ENCODE data around the gene CCL14.
"Not testable (repeated sequence)": the region's sequence is repeated elsewhere in the genome, so short reads cannot be mapped to it uniquely, and the experiment has no call there.

The CCL14 gene

GRCh38 chr17:35947156-35947585 lies 39.4 kb downstream of the CCL14 start:
- peaks cover 0 to 6% (median 4%) of the 10 kb centered on the region in 4 experiments for H3K4me1 ChIP-seq (ENCODE audit: control extremely low read depth in 1 of 4, control insufficient read depth in 4 of 4, insufficient read depth in 4 of 4, low read length in 3 of 4)
- POLR2A ChIA-PET = no interaction called here
- CTCF ChIA-PET = interaction anchor here (0.6 to 2.4 kb wide), 5 partner anchors 11 to 1537 kb away, joined by 3 to 6 read pairs (median 3); no protein-coding TSS in a partner anchor
- H3K27me3 ChIP-seq (replicated peaks in 2 of 5; ENCODE audit: control insufficient read depth in 4 of 5, insufficient read depth in 5 of 5, low read length in 4 of 5) = peaks cover 0 to 1% (median 0%) of the 10 kb centered on the region in 5 experiments
- H3K9me3 ChIP-seq (ENCODE audit: control extremely low read depth in 1 of 5, control insufficient read depth in 4 of 5, insufficient read depth in 2 of 5, low read depth in 1 of 5, low read length in 4 of 5) = no peaks in the 10 kb centered on the region
- no peaks in the 10 kb centered on the region for H3K36me3 ChIP-seq (ENCODE audit: control insufficient read depth in 4 of 4, insufficient read depth in 4 of 4, low read length in 3 of 4)
- WGBS (ENCODE audit: insufficient coverage) = 7% methylated on average over 5 of the region's 12 CpGs
- H3K4me3 ChIP-seq (ENCODE audit: control insufficient read depth in 1 of 7, extremely low read depth in 1 of 7, insufficient read depth in 4 of 7, low read depth in 2 of 7, low read length in 6 of 7) = peak overlapping the region in 2 of 7 experiments; percentile 26 to 70
- no peak overlapping the region for H3K27ac ChIP-seq (ENCODE audit: insufficient read depth in 1 of 2, low read depth in 1 of 2, low read length in 2 of 2, poor library complexity in 1 of 2, severe bottlenecking in 2 of 2)
- peak; percentile 69 to 84 (median 83) for DNase-seq

- Histone ChIP-seq H3K27ac (ENCODE audit: insufficient read depth in 1 of 2, low read depth in 1 of 2, low read length in 2 of 2, poor library complexity in 1 of 2, severe bottlenecking in 2 of 2) (no peak overlapping the region), H3K27me3 (replicated peaks in 2 of 5; ENCODE audit: control insufficient read depth in 4 of 5, insufficient read depth in 5 of 5, low read length in 4 of 5) (peaks cover 0 to 1% (median 0%) of the 10 kb centered on the region in 5 experiments), H3K4me1 (ENCODE audit: control extremely low read depth in 1 of 4, control insufficient read depth in 4 of 4, insufficient read depth in 4 of 4, low read length in 3 of 4) (peaks cover 0 to 6% (median 4%) of the 10 kb centered on the region in 4 experiments), H3K9me3 (ENCODE audit: control extremely low read depth in 1 of 5, control insufficient read depth in 4 of 5, insufficient read depth in 2 of 5, low read depth in 1 of 5, low read length in 4 of 5) (no peaks in the 10 kb centered on the region), H3K36me3 (ENCODE audit: control insufficient read depth in 4 of 4, insufficient read depth in 4 of 4, low read length in 3 of 4) (no peaks in the 10 kb centered on the region), H3K4me3 (ENCODE audit: control insufficient read depth in 1 of 7, extremely low read depth in 1 of 7, insufficient read depth in 4 of 7, low read depth in 2 of 7, low read length in 6 of 7) (no peak overlapping the region)
- 96% methylated on average over 4 of the region's 4 CpGs for WGBS (ENCODE audit: insufficient coverage)
- ChIA-PET POLR2A (no interaction called here), CTCF (interaction anchor here (1.6 to 1.8 kb wide), 2 partner anchors 204 to 205 kb away, joined by 4 to 5 read pairs; no protein-coding TSS in a partner anchor)
- no peak for DNase-seq
Observed at GRCh38 chr17:35944151-35944550, 42.4 kb downstream of the CCL14 start.

GRCh38 chr17:35943537-35943936 lies 43.0 kb downstream of the CCL14 start, which contains the start of gene LYZL6:
Gene LYZL6 (minus strand): TSS chr17:35943713. CDS start chr17:35939356, 4,357 bp downstream.
- Histone ChIP-seq H3K9me3 (ENCODE audit: control extremely low read depth in 1 of 5, control insufficient read depth in 4 of 5, insufficient read depth in 2 of 5, low read depth in 1 of 5, low read length in 4 of 5) (no peaks in the 10 kb centered on the region), H3K4me3 (ENCODE audit: control insufficient read depth in 1 of 7, extremely low read depth in 1 of 7, insufficient read depth in 4 of 7, low read depth in 2 of 7, low read length in 6 of 7) (no peak within 1 kb of the TSS), H3K27me3 (replicated peaks in 2 of 5; ENCODE audit: control insufficient read depth in 4 of 5, insufficient read depth in 5 of 5, low read length in 4 of 5) (peaks cover 0 to 1% (median 0%) of the 10 kb centered on the region in 5 experiments), H3K4me1 (ENCODE audit: control extremely low read depth in 1 of 4, control insufficient read depth in 4 of 4, insufficient read depth in 4 of 4, low read length in 3 of 4) (peaks cover 0 to 6% (median 4%) of the 10 kb centered on the region in 4 experiments), H3K36me3 (ENCODE audit: control insufficient read depth in 4 of 4, insufficient read depth in 4 of 4, low read length in 3 of 4) (no peaks in the 10 kb centered on the region), H3K27ac (ENCODE audit: insufficient read depth in 1 of 2, low read depth in 1 of 2, low read length in 2 of 2, poor library complexity in 1 of 2, severe bottlenecking in 2 of 2) (no peak within 1 kb of the TSS)
- ChIA-PET CTCF (interaction anchor here (1.6 to 1.8 kb wide), 2 partner anchors 205 to 206 kb away, joined by 4 to 5 read pairs; no protein-coding TSS in a partner anchor), POLR2A (interaction anchor here (0.5 kb wide), 1 partner anchor 103 kb away, joined by 3 read pairs; no protein-coding TSS in a partner anchor)
- WGBS (ENCODE audit: insufficient coverage) = 100% methylated on average over 2 of the region's 2 CpGs
- no peak for DNase-seq

- ChIA-PET POLR2A (interaction anchor here (0.5 kb wide), 1 partner anchor 102 kb away, joined by 3 read pairs; no protein-coding TSS in a partner anchor), CTCF (interaction anchor here (0.7 to 1.8 kb wide), 3 partner anchors 204 to 207 kb away, joined by 3 to 5 read pairs (median 4); no protein-coding TSS in a partner anchor)
- H3K36me3 ChIP-seq (ENCODE audit: control insufficient read depth in 4 of 4, insufficient read depth in 4 of 4, low read length in 3 of 4) = no peaks in the 10 kb centered on the region
- peaks cover 0 to 1% (median 0%) of the 10 kb centered on the region in 5 experiments for H3K27me3 ChIP-seq (replicated peaks in 2 of 5; ENCODE audit: control insufficient read depth in 4 of 5, insufficient read depth in 5 of 5, low read length in 4 of 5)
- WGBS (ENCODE audit: insufficient coverage) = 65% methylated on average over 6 of the region's 9 CpGs
- no peaks in the 10 kb centered on the region for H3K9me3 ChIP-seq (ENCODE audit: control extremely low read depth in 1 of 5, control insufficient read depth in 4 of 5, insufficient read depth in 2 of 5, low read depth in 1 of 5, low read length in 4 of 5)
- DNase-seq = peak in 2 of 3 donors; percentile 11 to 33
- no peak overlapping the region for H3K27ac ChIP-seq (ENCODE audit: insufficient read depth in 1 of 2, low read depth in 1 of 2, low read length in 2 of 2, poor library complexity in 1 of 2, severe bottlenecking in 2 of 2)
- H3K4me1 ChIP-seq (ENCODE audit: control extremely low read depth in 1 of 4, control insufficient read depth in 4 of 4, insufficient read depth in 4 of 4, low read length in 3 of 4) = peaks cover 0 to 6% (median 4%) of the 10 kb centered on the region in 4 experiments
- H3K4me3 ChIP-seq (ENCODE audit: control insufficient read depth in 1 of 7, extremely low read depth in 1 of 7, insufficient read depth in 4 of 7, low read depth in 2 of 7, low read length in 6 of 7) = no peak overlapping the region
Observed at GRCh38 chr17:35942588-35943186, 43.8 kb downstream of the CCL14 start.

GRCh38 chr17:35938492-35938891 lies 48.0 kb downstream of the CCL14 start:
- POLR2A ChIA-PET; H3K27ac ChIP-seq (ENCODE audit: insufficient read depth in 1 of 2, low read depth in 1 of 2, low read length in 2 of 2, poor library complexity in 1 of 2, severe bottlenecking in 2 of 2); DNase-seq; H3K36me3 ChIP-seq (ENCODE audit: control insufficient read depth in 4 of 4, insufficient read depth in 4 of 4, low read length in 3 of 4); H3K27me3 ChIP-seq (replicated peaks in 2 of 5; ENCODE audit: control insufficient read depth in 4 of 5, insufficient read depth in 5 of 5, low read length in 4 of 5); H3K4me1 ChIP-seq (ENCODE audit: control extremely low read depth in 1 of 4, control insufficient read depth in 4 of 4, insufficient read depth in 4 of 4, low read length in 3 of 4); H3K4me3 ChIP-seq (ENCODE audit: control insufficient read depth in 1 of 7, extremely low read depth in 1 of 7, insufficient read depth in 4 of 7, low read depth in 2 of 7, low read length in 6 of 7); H3K9me3 ChIP-seq (ENCODE audit: control extremely low read depth in 1 of 5, control insufficient read depth in 4 of 5, insufficient read depth in 2 of 5, low read depth in 1 of 5, low read length in 4 of 5): not testable (repeated sequence)
- CTCF ChIA-PET = interaction anchor here (1.0 kb wide), 1 partner anchor 211 kb away, joined by 3 read pairs; no protein-coding TSS in a partner anchor
- no CpG with 5 or more reads among the region's 3 CpGs for WGBS (ENCODE audit: insufficient coverage)

- no peaks in the 10 kb centered on the region for H3K36me3 ChIP-seq (ENCODE audit: control insufficient read depth in 4 of 4, insufficient read depth in 4 of 4, low read length in 3 of 4)
- H3K4me3 ChIP-seq (ENCODE audit: control insufficient read depth in 1 of 7, extremely low read depth in 1 of 7, insufficient read depth in 4 of 7, low read depth in 2 of 7, low read length in 6 of 7) = no peak overlapping the region
- no peak overlapping the region for H3K27ac ChIP-seq (ENCODE audit: insufficient read depth in 1 of 2, low read depth in 1 of 2, low read length in 2 of 2, poor library complexity in 1 of 2, severe bottlenecking in 2 of 2)
- POLR2A ChIA-PET = no interaction called here
- CTCF ChIA-PET = no interaction called here
- no peaks in the 10 kb centered on the region for H3K9me3 ChIP-seq (ENCODE audit: control extremely low read depth in 1 of 5, control insufficient read depth in 4 of 5, insufficient read depth in 2 of 5, low read depth in 1 of 5, low read length in 4 of 5)
- H3K4me1 ChIP-seq (ENCODE audit: control extremely low read depth in 1 of 4, control insufficient read depth in 4 of 4, insufficient read depth in 4 of 4, low read length in 3 of 4) = peaks cover 0 to under 1% (median 0%) of the 10 kb centered on the region in 4 experiments
- no peak for DNase-seq
- 96% methylated on average over 3 of the region's 5 CpGs for WGBS (ENCODE audit: insufficient coverage)
- no peaks in the 10 kb centered on the region for H3K27me3 ChIP-seq (replicated peaks in 2 of 5; ENCODE audit: control insufficient read depth in 4 of 5, insufficient read depth in 5 of 5, low read length in 4 of 5)
Observed at GRCh38 chr17:35936063-35936462, 50.5 kb downstream of the CCL14 start.

GRCh38 chr17:35934760-35935159 lies 51.8 kb downstream of the CCL14 start:
- no peaks in the 10 kb centered on the region for H3K27me3 ChIP-seq (replicated peaks in 2 of 5; ENCODE audit: control insufficient read depth in 4 of 5, insufficient read depth in 5 of 5, low read length in 4 of 5)
- H3K36me3 ChIP-seq (ENCODE audit: control insufficient read depth in 4 of 4, insufficient read depth in 4 of 4, low read length in 3 of 4) = no peaks in the 10 kb centered on the region
- ChIA-PET CTCF (no interaction called here), POLR2A (no interaction called here)
- no peak for DNase-seq
- no peak overlapping the region for H3K27ac ChIP-seq (ENCODE audit: insufficient read depth in 1 of 2, low read depth in 1 of 2, low read length in 2 of 2, poor library complexity in 1 of 2, severe bottlenecking in 2 of 2)
- H3K4me1 ChIP-seq (ENCODE audit: control extremely low read depth in 1 of 4, control insufficient read depth in 4 of 4, insufficient read depth in 4 of 4, low read length in 3 of 4) = peaks cover 0 to 13% (median 12%) of the 10 kb centered on the region in 4 experiments
- 97% methylated on average over 9 of the region's 10 CpGs for WGBS (ENCODE audit: insufficient coverage)
- H3K4me3 ChIP-seq (ENCODE audit: control insufficient read depth in 1 of 7, extremely low read depth in 1 of 7, insufficient read depth in 4 of 7, low read depth in 2 of 7, low read length in 6 of 7) = no peak overlapping the region
- H3K9me3 ChIP-seq (ENCODE audit: control extremely low read depth in 1 of 5, control insufficient read depth in 4 of 5, insufficient read depth in 2 of 5, low read depth in 1 of 5, low read length in 4 of 5) = no peaks in the 10 kb centered on the region

Measured in common myeloid progenitor, CD34-positive (primary cell).